Measurements from ENCODE around the gene LCMT1.

The LCMT1 gene

GRCh38 chr16:25080420-25081131, 31.0 kb upstream of the LCMT1 start:
- no peaks in the 10 kb centered on the region for H3K27me3 ChIP-seq (ENCODE audit: control insufficient read depth, insufficient read depth, low read length)
- H3K27ac ChIP-seq (ENCODE audit: low read length) = no peak overlapping the region
- no peaks in the 10 kb centered on the region for H3K9me3 ChIP-seq (ENCODE audit: control insufficient read depth, low read depth, low read length)
- no peaks in the 10 kb centered on the region for H3K36me3 ChIP-seq (ENCODE audit: control insufficient read depth, low read depth, low read length)
- no peak overlapping the region for H3K9ac ChIP-seq (ENCODE audit: low read length)
- H3K4me1 ChIP-seq (ENCODE audit: control insufficient read depth, low read depth, low read length) = no peaks in the 10 kb centered on the region
- H3K4me3 ChIP-seq (ENCODE audit: low read length) = no peak overlapping the region

GRCh38 chr16:25081702-25082101, 29.8 kb upstream of the LCMT1 start:
- no peaks in the 10 kb centered on the region for H3K4me1 ChIP-seq (ENCODE audit: control insufficient read depth, low read depth, low read length)
- no peak overlapping the region for H3K27ac ChIP-seq (ENCODE audit: low read length)
- no peak overlapping the region for H3K4me3 ChIP-seq (ENCODE audit: low read length)
- H3K36me3 ChIP-seq (ENCODE audit: control insufficient read depth, low read depth, low read length) = no peaks in the 10 kb centered on the region
- no peak overlapping the region for H3K9ac ChIP-seq (ENCODE audit: low read length)
- H3K27me3 ChIP-seq (ENCODE audit: control insufficient read depth, insufficient read depth, low read length) = no peaks in the 10 kb centered on the region
- H3K9me3 ChIP-seq (ENCODE audit: control insufficient read depth, low read depth, low read length) = no peaks in the 10 kb centered on the region

GRCh38 chr16:25083065-25083464, 28.5 kb upstream of the LCMT1 start:
- no peaks in the 10 kb centered on the region for H3K9me3 ChIP-seq (ENCODE audit: control insufficient read depth, low read depth, low read length)
- H3K36me3 ChIP-seq (ENCODE audit: control insufficient read depth, low read depth, low read length) = no peaks in the 10 kb centered on the region
- H3K27ac ChIP-seq (ENCODE audit: low read length) = no peak overlapping the region
- H3K9ac ChIP-seq (ENCODE audit: low read length) = no peak overlapping the region
- no peak overlapping the region for H3K4me3 ChIP-seq (ENCODE audit: low read length)
- no peaks in the 10 kb centered on the region for H3K27me3 ChIP-seq (ENCODE audit: control insufficient read depth, insufficient read depth, low read length)
- no peaks in the 10 kb centered on the region for H3K4me1 ChIP-seq (ENCODE audit: control insufficient read depth, low read depth, low read length)

GRCh38 chr16:25083701-25084100, 27.8 kb upstream of the LCMT1 start:
- Histone ChIP-seq H3K4me3 (ENCODE audit: low read length) (no peak overlapping the region), H3K36me3 (ENCODE audit: control insufficient read depth, low read depth, low read length) (no peaks in the 10 kb centered on the region), H3K9me3 (ENCODE audit: control insufficient read depth, low read depth, low read length) (no peaks in the 10 kb centered on the region), H3K27ac (ENCODE audit: low read length) (no peak overlapping the region), H3K9ac (ENCODE audit: low read length) (no peak overlapping the region), H3K4me1 (ENCODE audit: control insufficient read depth, low read depth, low read length) (no peaks in the 10 kb centered on the region), H3K27me3 (ENCODE audit: control insufficient read depth, insufficient read depth, low read length) (no peaks in the 10 kb centered on the region)

DNA sequence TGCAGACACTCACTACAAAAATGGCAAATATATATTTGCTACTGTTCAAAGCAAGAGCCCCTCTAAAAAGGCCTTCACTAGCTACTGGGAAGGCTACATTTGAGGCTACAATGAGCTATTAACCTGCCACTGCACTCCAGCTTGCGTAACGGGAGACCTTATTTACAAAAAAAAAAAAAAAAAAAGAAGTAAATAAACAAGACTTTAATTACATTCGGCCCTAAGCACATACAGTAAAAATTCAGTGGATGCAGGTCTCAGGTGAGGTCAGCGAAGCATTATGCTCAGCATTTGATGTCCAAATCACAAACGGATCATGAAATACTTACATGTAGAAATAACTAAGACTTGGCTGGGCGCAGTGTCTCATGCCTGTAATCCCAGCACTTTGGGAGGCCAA, 26.7 kb upstream of the LCMT1 start:
- Histone ChIP-seq H3K27me3 (ENCODE audit: control insufficient read depth, insufficient read depth, low read length) (no peaks in the 10 kb centered on the region), H3K27ac (ENCODE audit: low read length) (no peak overlapping the region), H3K9ac (ENCODE audit: low read length) (no peak overlapping the region), H3K36me3 (ENCODE audit: control insufficient read depth, low read depth, low read length) (no peaks in the 10 kb centered on the region), H3K4me1 (ENCODE audit: control insufficient read depth, low read depth, low read length) (no peaks in the 10 kb centered on the region), H3K4me3 (ENCODE audit: low read length) (no peak overlapping the region), H3K9me3 (ENCODE audit: control insufficient read depth, low read depth, low read length) (no peaks in the 10 kb centered on the region)

- H3K27ac ChIP-seq (ENCODE audit: low read length) = no peak overlapping the region
- no peak overlapping the region for H3K9ac ChIP-seq (ENCODE audit: low read length)
- H3K4me3 ChIP-seq (ENCODE audit: low read length) = no peak overlapping the region
- no peaks in the 10 kb centered on the region for H3K9me3 ChIP-seq (ENCODE audit: control insufficient read depth, low read depth, low read length)
- H3K4me1 ChIP-seq (ENCODE audit: control insufficient read depth, low read depth, low read length) = no peaks in the 10 kb centered on the region
- H3K36me3 ChIP-seq (ENCODE audit: control insufficient read depth, low read depth, low read length) = no peaks in the 10 kb centered on the region
- no peaks in the 10 kb centered on the region for H3K27me3 ChIP-seq (ENCODE audit: control insufficient read depth, insufficient read depth, low read length)
Measured at GRCh38 chr16:25087761-25088160, 23.8 kb upstream of the LCMT1 start.

DNA sequence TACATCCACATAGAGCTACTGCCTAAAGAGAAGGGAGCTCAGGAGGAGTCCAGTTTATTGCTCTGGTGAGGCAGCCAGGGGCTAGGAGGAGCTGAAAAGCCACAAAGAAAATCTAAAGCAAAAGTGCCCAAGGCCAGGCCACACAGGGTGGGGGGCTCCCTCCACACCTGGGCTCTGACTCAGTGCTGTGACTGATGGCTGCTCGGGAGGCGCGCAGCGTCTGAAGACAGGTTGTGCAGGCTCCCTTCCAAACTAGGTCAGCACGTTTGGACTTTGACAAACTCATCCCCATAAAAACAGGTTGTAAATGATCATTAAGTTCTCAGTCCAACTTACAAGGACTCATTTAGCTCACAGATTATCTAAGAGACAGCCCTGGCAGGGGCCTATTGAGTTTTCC, 22.2 kb upstream of the LCMT1 start:
- no peaks in the 10 kb centered on the region for H3K9me3 ChIP-seq (ENCODE audit: control insufficient read depth, low read depth, low read length)
- no peaks in the 10 kb centered on the region for H3K27me3 ChIP-seq (ENCODE audit: control insufficient read depth, insufficient read depth, low read length)
- H3K36me3 ChIP-seq (ENCODE audit: control insufficient read depth, low read depth, low read length) = no peaks in the 10 kb centered on the region
- no peak overlapping the region for H3K4me3 ChIP-seq (ENCODE audit: low read length)
- H3K9ac ChIP-seq (ENCODE audit: low read length) = no peak overlapping the region
- H3K4me1 ChIP-seq (ENCODE audit: control insufficient read depth, low read depth, low read length) = no peaks in the 10 kb centered on the region
- no peak overlapping the region for H3K27ac ChIP-seq (ENCODE audit: low read length)

DNA sequence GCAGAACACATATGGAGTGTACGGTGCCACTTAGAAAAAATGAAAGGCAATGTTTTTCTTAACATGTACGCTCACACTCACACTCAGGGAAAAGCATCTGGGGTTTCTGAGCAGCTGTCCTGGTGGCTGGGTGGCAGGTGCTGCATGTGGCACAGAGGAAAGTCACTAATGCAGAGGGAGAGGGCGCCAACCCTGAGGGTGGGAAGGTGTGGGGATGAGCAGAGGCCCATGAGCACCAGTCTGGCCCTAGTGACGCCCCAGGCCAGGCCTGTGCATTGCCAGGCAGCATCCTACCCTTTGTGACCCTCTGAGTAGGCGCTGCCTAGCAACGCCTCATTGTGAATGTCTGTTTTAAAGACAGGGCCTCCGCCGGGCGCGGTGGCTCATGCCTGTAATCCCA, 19.1 kb upstream of the LCMT1 start:
- H3K4me1 ChIP-seq (ENCODE audit: control insufficient read depth, low read depth, low read length) = no peaks in the 10 kb centered on the region
- H3K4me3 ChIP-seq (ENCODE audit: low read length) = no peak overlapping the region
- no peak overlapping the region for H3K9ac ChIP-seq (ENCODE audit: low read length)
- no peak overlapping the region for H3K27ac ChIP-seq (ENCODE audit: low read length)
- H3K9me3 ChIP-seq (ENCODE audit: control insufficient read depth, low read depth, low read length) = no peaks in the 10 kb centered on the region
- H3K27me3 ChIP-seq (ENCODE audit: control insufficient read depth, insufficient read depth, low read length) = peaks cover 9% of the 10 kb centered on the region
- no peaks in the 10 kb centered on the region for H3K36me3 ChIP-seq (ENCODE audit: control insufficient read depth, low read depth, low read length)

DNA sequence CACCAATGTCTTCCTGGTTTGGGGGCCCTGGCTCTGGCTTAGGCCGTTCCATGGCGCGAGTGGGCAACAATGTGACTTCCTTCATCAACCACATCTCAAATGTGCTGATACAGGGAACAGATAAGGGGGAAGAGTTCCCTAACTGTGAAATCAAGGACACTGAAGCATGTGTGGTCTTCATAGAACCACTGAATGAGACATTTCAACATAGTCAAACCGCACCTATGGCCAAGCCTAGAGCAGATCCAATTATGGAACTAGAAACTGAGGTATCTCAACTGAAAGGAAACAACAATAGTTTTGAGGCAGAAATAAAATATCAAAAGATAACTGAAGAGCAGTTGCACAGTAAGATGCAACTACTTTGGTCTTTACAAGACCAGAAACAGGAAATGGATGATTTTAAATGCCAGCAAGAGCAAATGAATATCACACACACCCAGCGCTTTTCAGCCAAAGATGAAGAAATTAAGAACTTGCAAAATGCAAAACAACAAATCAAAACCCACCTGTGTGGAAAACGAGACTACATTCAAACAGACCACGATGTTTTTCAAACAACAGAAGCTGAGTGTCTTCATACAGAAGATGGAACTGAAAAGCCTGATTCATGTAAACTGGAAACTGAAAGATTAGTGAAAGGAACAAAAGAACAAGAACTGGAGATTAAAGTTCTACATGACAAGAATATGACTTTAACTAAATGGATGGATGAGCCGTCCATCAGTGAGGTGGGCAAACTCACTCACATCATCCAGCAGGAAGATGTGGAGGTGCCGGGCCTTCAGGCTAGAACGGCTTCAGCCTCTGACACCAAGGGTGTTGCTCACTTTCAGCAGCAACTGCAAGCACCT, 18.1 kb upstream of the LCMT1 start:
- no peaks in the 10 kb centered on the region for H3K4me1 ChIP-seq (ENCODE audit: control insufficient read depth, low read depth, low read length)
- H3K4me3 ChIP-seq (ENCODE audit: low read length) = no peak overlapping the region
- H3K27ac ChIP-seq (ENCODE audit: low read length) = no peak overlapping the region
- H3K9me3 ChIP-seq (ENCODE audit: control insufficient read depth, low read depth, low read length) = no peaks in the 10 kb centered on the region
- no peak overlapping the region for H3K9ac ChIP-seq (ENCODE audit: low read length)
- H3K36me3 ChIP-seq (ENCODE audit: control insufficient read depth, low read depth, low read length) = no peaks in the 10 kb centered on the region
- peaks cover 10% of the 10 kb centered on the region for H3K27me3 ChIP-seq (ENCODE audit: control insufficient read depth, insufficient read depth, low read length)

- Histone ChIP-seq H3K27me3 (ENCODE audit: control insufficient read depth, insufficient read depth, low read length) (peaks cover 10% of the 10 kb centered on the region), H3K36me3 (ENCODE audit: control insufficient read depth, low read depth, low read length) (no peaks in the 10 kb centered on the region), H3K9ac (ENCODE audit: low read length) (no peak overlapping the region), H3K9me3 (ENCODE audit: control insufficient read depth, low read depth, low read length) (no peaks in the 10 kb centered on the region), H3K27ac (ENCODE audit: low read length) (no peak overlapping the region), H3K4me3 (ENCODE audit: low read length) (no peak overlapping the region), H3K4me1 (ENCODE audit: control insufficient read depth, low read depth, low read length) (no peaks in the 10 kb centered on the region)
Measured at GRCh38 chr16:25094596-25094995, 16.9 kb upstream of the LCMT1 start.

- H3K9ac ChIP-seq (ENCODE audit: low read length) = no peak overlapping the region
- no peak overlapping the region for H3K27ac ChIP-seq (ENCODE audit: low read length)
- no peaks in the 10 kb centered on the region for H3K36me3 ChIP-seq (ENCODE audit: control insufficient read depth, low read depth, low read length)
- no peaks in the 10 kb centered on the region for H3K4me1 ChIP-seq (ENCODE audit: control insufficient read depth, low read depth, low read length)
- peaks cover 10% of the 10 kb centered on the region for H3K27me3 ChIP-seq (ENCODE audit: control insufficient read depth, insufficient read depth, low read length)
- no peaks in the 10 kb centered on the region for H3K9me3 ChIP-seq (ENCODE audit: control insufficient read depth, low read depth, low read length)
- no peak overlapping the region for H3K4me3 ChIP-seq (ENCODE audit: low read length)
Measured at GRCh38 chr16:25095636-25096035, 15.9 kb upstream of the LCMT1 start.
